PC-3 (cell line): Measurements from ENCODE around the gene CACNA1E. TPM values are rescaled to one million over a fixed set of nuclear protein-coding genes. Genes with fewer than 3 reads are reported as not detected.

ENCODE experiments used
- ATAC-seq: fragments of 200-7000 bp; cut with Tn5 transposase; 2 replicates; pipeline ENCODE4 v1.9.1; 2020; ENCODE audit warnings: mild to moderate bottlenecking, moderate library complexity
- BruUV-seq: library from RNA; stranded (reverse); fragments of 400-500 nt; replicated peaks from 2 replicates; lab custom pipeline; 2021; lab: Mats Ljungman, UMichigan
- CTCF ChIA-PET: fragments of 300-600 bp; sonication (Branson Sonifier 250); formaldehyde crosslinking; loops from one replicate; lab custom pipeline; 2022; ENCODE audit warnings: antibody characterized with exemption; lab: Charles Lee
- POLR2A ChIA-PET: fragments of 300-600 bp; sonication (Branson Sonifier 250); formaldehyde crosslinking; loops from one replicate; lab custom pipeline; 2022; ENCODE audit warnings: antibody characterized with exemption; ENCODE audit not compliant: unreplicated experiment; lab: Charles Lee
- DNase-seq: peaks from one replicate; pipeline ENCODE4 v3.0.0-alpha.2; 2015
- H2AFZ ChIP-seq: fragments of 300-600 bp; sonication (generic); 2 replicates; pipeline ENCODE4 v1.6.0; 2016; ENCODE audit warnings: antibody characterized with exemption, low read length
- H3F3A ChIP-seq: fragments of 300-600 bp; sonication (generic); one replicate; pipeline ENCODE4 v1.6.0; 2017; ENCODE audit warnings: antibody characterized with exemption, low read length, control low read depth, mild to moderate bottlenecking; ENCODE audit not compliant: unreplicated experiment
- H3K27ac ChIP-seq: fragments of 300-600 bp; sonication (generic); 2 replicates; pipeline ENCODE4 v1.5.1; 2016; ENCODE audit warnings: mild to moderate bottlenecking, low read length
- H3K27me3 ChIP-seq: fragments of 300-600 bp; sonication (generic); 2 replicates; pipeline ENCODE4 v1.6.1; 2016; ENCODE audit warnings: low read length, mixed read lengths
- H3K36me3 ChIP-seq: fragments of 300-600 bp; sonication (generic); 2 replicates; pipeline ENCODE4 v1.6.1; 2016; ENCODE audit warnings: low read depth, mixed run types, low read length, mixed read lengths
- H3K4me1 ChIP-seq: fragments of 300-600 bp; sonication (generic); 2 replicates; pipeline ENCODE4 v1.5.1; 2016; ENCODE audit warnings: low read length; ENCODE audit not compliant: insufficient read depth
- H3K4me2 ChIP-seq: fragments of 300-600 bp; sonication (generic); 2 replicates; pipeline ENCODE4 v1.6.0; 2016; ENCODE audit warnings: low read length
- H3K4me3 ChIP-seq: fragments of 300-600 bp; sonication (generic); 2 replicates; pipeline ENCODE4 v1.5.1; 2016; ENCODE audit warnings: mild to moderate bottlenecking, low read length, mixed read lengths
- H3K79me2 ChIP-seq: fragments of 300-600 bp; sonication (generic); 2 replicates; pipeline ENCODE4 v1.6.1; 2017; ENCODE audit warnings: low read length, mixed read lengths
- H3K9ac ChIP-seq: fragments of 300-600 bp; sonication (generic); 2 replicates; pipeline ENCODE4 v1.6.0; 2016; ENCODE audit warnings: mild to moderate bottlenecking, low read length
- H3K9me2 ChIP-seq: fragments of 300-600 bp; sonication (generic); replicated peaks from 2 replicates; pipeline ENCODE4 v1.6.1; 2016; ENCODE audit warnings: mixed run types, low read length, mixed read lengths
- H3K9me3 ChIP-seq: fragments of 300-600 bp; sonication (generic); 2 replicates; pipeline ENCODE4 v1.6.1; 2016; ENCODE audit warnings: low read length, mixed read lengths
- H4K20me1 ChIP-seq: fragments of 300-600 bp; sonication (generic); 2 replicates; pipeline ENCODE4 v1.6.1; 2016; ENCODE audit warnings: low read length, mixed read lengths
- EZH2 ChIP-seq: fragments of 300-600 bp; sonication (generic); IDR thresholded peaks from one replicate; pipeline ENCODE4 v1.6.1; 2017; ENCODE audit warnings: antibody characterized with exemption, mild to moderate bottlenecking, low read length; ENCODE audit not compliant: unreplicated experiment
- EZH2phosphoT487 ChIP-seq: fragments of 300-600 bp; sonication (generic); IDR thresholded peaks from 2 replicates; pipeline ENCODE4 v1.6.1; 2018; ENCODE audit warnings: mild to moderate bottlenecking, antibody characterized with exemption, low read length, borderline replicate concordance
- intact Hi-C: fragments of 100-400 bp; cut with micrococcal nuclease; formaldehyde crosslinking; loops from 2 replicates; pipeline ENCODE4 v1.9.0; 2023
- total RNA-seq: library from RNA; depleted of rRNA; stranded (reverse); fragments of >200 nt; gene quantifications from 2 replicates; pipeline ENCODE4 v1.2.3, GENCODE V29; 2014

Gene CACNA1E
- total RNA-seq, 1 experiment from 2014 or later, result not detected

DNA sequence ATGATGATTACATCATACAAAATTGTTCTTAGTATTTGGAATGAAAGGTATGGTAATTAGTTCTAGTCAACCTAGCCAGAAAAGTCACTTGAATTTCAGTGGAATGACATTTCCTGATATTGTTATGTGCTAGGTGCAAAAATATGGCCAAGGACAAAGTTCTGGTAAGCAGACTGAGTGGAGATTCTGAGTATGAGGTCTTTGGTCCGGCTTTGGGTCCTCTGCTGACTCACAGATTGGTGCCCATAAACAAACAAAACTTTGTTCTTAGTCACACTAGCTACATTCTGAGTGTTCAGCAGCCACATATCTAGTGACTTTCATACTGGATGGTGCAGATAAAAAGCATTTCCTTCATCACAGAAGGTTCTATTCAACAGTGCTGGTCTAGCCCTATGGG lies 372.1 kb downstream of the CACNA1E start:
- no peak for ATAC-seq
- H3K36me3 ChIP-seq, result no peaks in the 10 kb centered on the region
- no peak overlapping the region for H3K9ac ChIP-seq
- ChIA-PET POLR2A (no interaction called here), CTCF (no interaction called here)
- H3K4me1 ChIP-seq, result no peaks in the 10 kb centered on the region
- intact Hi-C loops, result no loop called here
- no peaks in the 10 kb centered on the region for H3K9me3 ChIP-seq
- H3K27ac ChIP-seq, result no peak overlapping the region
- no peak for TF ChIP-seq EZH2
- TF ChIP-seq EZH2phosphoT487, result no peak
- no peaks in the 10 kb centered on the region for H3K27me3 ChIP-seq
- no peaks in the 10 kb centered on the region for H4K20me1 ChIP-seq
- no peak overlapping the region for H2AFZ ChIP-seq
- H3F3A ChIP-seq, result no peaks in the 10 kb centered on the region
- no peak overlapping the region for H3K4me3 ChIP-seq
- H3K79me2 ChIP-seq, result no peaks in the 10 kb centered on the region
- peak; percentile 25 for DNase-seq
- no peak overlapping the region for H3K4me2 ChIP-seq
- H3K9me2 ChIP-seq, result no peaks in the 10 kb centered on the region
- no TSS peak for BruUV-seq
